WTC11 (cell line): ENCODE measurements around the gene ZNF514. TPM values are rescaled to one million over a fixed set of nuclear protein-coding genes. Genes with fewer than 3 reads are reported as not detected.
A peak's percentile ranks its signal among the peaks of the same experiment; 100 is the strongest.

Experiments
- ATF2 ChIP-seq: sonication (generic); formaldehyde crosslinking; IDR thresholded peaks from 2 replicates; pipeline ENCODE4 v1.8.1; 2022; ENCODE audit warnings: low read depth, missing genetic modification reagents, borderline replicate concordance
- CREB1 ChIP-seq: sonication (generic); formaldehyde crosslinking; IDR thresholded peaks from 2 replicates; pipeline ENCODE4 v1.8.0; 2023; ENCODE audit warnings: mild to moderate bottlenecking, missing genetic modification reagents
- ESRRA ChIP-seq: sonication (generic); formaldehyde crosslinking; IDR thresholded peaks from 2 replicates; pipeline ENCODE4 v1.8.1; 2022; ENCODE audit warnings: mild to moderate bottlenecking, missing genetic modification reagents, borderline replicate concordance
- FOXK1 ChIP-seq: sonication (generic); formaldehyde crosslinking; IDR thresholded peaks from 2 replicates; pipeline ENCODE4 v1.8.0; 2022; ENCODE audit warnings: mild to moderate bottlenecking, moderate library complexity, missing genetic modification reagents
- FOXP4 ChIP-seq: sonication (generic); formaldehyde crosslinking; IDR thresholded peaks from 2 replicates; pipeline ENCODE4 v1.8.0; 2022; ENCODE audit warnings: mild to moderate bottlenecking, missing genetic modification reagents
- GABPB1 ChIP-seq: sonication (generic); formaldehyde crosslinking; IDR thresholded peaks from 2 replicates; pipeline ENCODE4 v1.8.1; 2023; ENCODE audit warnings: mild to moderate bottlenecking, missing genetic modification reagents
- GTF2I ChIP-seq: fragments of 250-450 bp; sonication (Bioruptor Pico); conservative IDR thresholded peaks from 2 replicates; pipeline ENCODE4 v1.4.0; 2021; ENCODE audit warnings: mild to moderate bottlenecking
- HMGA2 ChIP-seq: fragments of 250-450 bp; sonication (Bioruptor Pico); IDR thresholded peaks from 2 replicates; pipeline ENCODE4 v1.4.0; 2021; ENCODE audit warnings: mild to moderate bottlenecking, moderate library complexity
- JAZF1 ChIP-seq: fragments of 250-450 bp; sonication (Bioruptor Pico); IDR thresholded peaks from 2 replicates; pipeline ENCODE4 v1.9.0; 2021; ENCODE audit warnings: moderate library complexity, mild to moderate bottlenecking, inconsistent platforms
- JUN ChIP-seq: sonication (generic); formaldehyde crosslinking; IDR thresholded peaks from 2 replicates; pipeline ENCODE4 v1.8.0; 2023; ENCODE audit warnings: mild to moderate bottlenecking, missing genetic modification reagents
- KAT7 ChIP-seq: sonication (generic); formaldehyde crosslinking; IDR thresholded peaks from 2 replicates; pipeline ENCODE4 v1.8.1; 2023; ENCODE audit warnings: missing genetic modification reagents, mild to moderate bottlenecking, borderline replicate concordance
- MAX ChIP-seq: sonication (generic); formaldehyde crosslinking; IDR thresholded peaks from 2 replicates; pipeline ENCODE4 v1.8.0; 2022; ENCODE audit warnings: mild to moderate bottlenecking, missing genetic modification reagents
- NFE2L1 ChIP-seq: sonication (generic); formaldehyde crosslinking; IDR thresholded peaks from 2 replicates; pipeline ENCODE4 v1.8.1; 2023; ENCODE audit warnings: missing genetic modification reagents
- NR3C1 ChIP-seq: sonication (generic); formaldehyde crosslinking; conservative IDR thresholded peaks from 2 replicates; pipeline ENCODE4 v1.8.1; 2023; ENCODE audit warnings: low read depth, mild to moderate bottlenecking, missing genetic modification reagents
- TEAD1 ChIP-seq: sonication (generic); formaldehyde crosslinking; IDR thresholded peaks from 2 replicates; pipeline ENCODE4 v1.8.0; 2022; ENCODE audit warnings: mild to moderate bottlenecking, missing genetic modification reagents
- ZBTB21 ChIP-seq: sonication (generic); formaldehyde crosslinking; IDR thresholded peaks from 2 replicates; pipeline ENCODE4 v1.8.1; 2023; ENCODE audit warnings: mild to moderate bottlenecking, missing genetic modification reagents, borderline replicate concordance
- ZNF219 ChIP-seq: sonication (generic); formaldehyde crosslinking; IDR thresholded peaks from 2 replicates; pipeline ENCODE4 v1.8.0; 2023; ENCODE audit warnings: missing genetic modification reagents, mild to moderate bottlenecking, borderline replicate concordance
- total RNA-seq: library from RNA; stranded (reverse); gene quantifications from 3 replicates; pipeline ENCODE4 v1.2.3, GENCODE V29; 2021
- TF ChIP-seq, protein P1 (sequence below): fragments of 250-450 bp; sonication (Bioruptor Pico); IDR thresholded peaks from 2 replicates; pipeline ENCODE4 v1.9.0; 2021; ENCODE audit warnings: mild to moderate bottlenecking, borderline replicate concordance
- TF ChIP-seq, protein P2 (sequence below): sonication (generic); formaldehyde crosslinking; IDR thresholded peaks from 2 replicates; pipeline ENCODE4 v1.8.0; 2023; ENCODE audit warnings: missing genetic modification reagents
- TF ChIP-seq, protein P3 (sequence below): sonication (generic); formaldehyde crosslinking; IDR thresholded peaks from 2 replicates; pipeline ENCODE4 v1.8.1; 2023; ENCODE audit warnings: mild to moderate bottlenecking, missing genetic modification reagents

ZNF514 gene
- total RNA-seq, 1 experiment from 2014 or later: 19.3 TPM

DNA sequence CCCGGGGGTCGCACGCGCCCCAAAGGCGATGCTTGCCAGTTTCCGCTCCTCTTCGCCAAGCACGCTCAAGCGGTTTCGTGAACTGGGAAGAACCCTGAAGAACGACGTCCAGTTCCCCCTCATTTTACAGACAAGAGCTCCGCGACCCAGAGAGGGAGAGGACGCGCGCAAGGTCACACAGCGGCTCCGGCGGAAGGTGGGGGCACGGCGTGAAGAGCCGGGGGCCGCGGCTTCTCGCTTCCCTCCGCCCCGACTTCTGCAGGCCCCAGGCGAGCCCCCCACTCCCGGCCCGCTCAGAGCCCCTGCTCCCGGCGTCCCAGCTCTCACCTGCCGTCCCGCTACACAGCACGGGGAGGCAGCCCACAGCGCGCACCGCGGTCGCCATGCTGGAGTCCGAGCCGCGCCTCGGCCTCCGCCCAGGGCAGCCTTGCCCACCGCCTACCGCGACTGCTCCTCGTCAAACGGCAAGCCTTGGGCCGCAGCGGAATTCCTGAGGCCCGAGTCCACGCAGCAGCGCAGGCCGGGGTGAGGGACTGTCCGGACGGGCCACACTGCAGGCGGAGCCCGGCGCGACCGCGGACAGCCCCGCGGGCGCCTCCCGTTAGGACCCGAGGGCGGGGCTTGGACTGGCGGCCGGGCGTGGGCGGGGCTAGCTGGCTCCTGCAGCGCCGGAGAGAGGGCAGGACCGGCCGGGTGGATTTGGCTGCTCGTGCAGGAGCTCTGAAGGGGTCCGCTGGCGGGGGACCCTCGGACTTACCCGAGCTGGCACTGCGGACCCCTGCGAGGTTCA lies 38.0 kb downstream of the ZNF514 start, which contains the start of gene MRPS5 (continued):
- TF ChIP-seq, protein P1, sequence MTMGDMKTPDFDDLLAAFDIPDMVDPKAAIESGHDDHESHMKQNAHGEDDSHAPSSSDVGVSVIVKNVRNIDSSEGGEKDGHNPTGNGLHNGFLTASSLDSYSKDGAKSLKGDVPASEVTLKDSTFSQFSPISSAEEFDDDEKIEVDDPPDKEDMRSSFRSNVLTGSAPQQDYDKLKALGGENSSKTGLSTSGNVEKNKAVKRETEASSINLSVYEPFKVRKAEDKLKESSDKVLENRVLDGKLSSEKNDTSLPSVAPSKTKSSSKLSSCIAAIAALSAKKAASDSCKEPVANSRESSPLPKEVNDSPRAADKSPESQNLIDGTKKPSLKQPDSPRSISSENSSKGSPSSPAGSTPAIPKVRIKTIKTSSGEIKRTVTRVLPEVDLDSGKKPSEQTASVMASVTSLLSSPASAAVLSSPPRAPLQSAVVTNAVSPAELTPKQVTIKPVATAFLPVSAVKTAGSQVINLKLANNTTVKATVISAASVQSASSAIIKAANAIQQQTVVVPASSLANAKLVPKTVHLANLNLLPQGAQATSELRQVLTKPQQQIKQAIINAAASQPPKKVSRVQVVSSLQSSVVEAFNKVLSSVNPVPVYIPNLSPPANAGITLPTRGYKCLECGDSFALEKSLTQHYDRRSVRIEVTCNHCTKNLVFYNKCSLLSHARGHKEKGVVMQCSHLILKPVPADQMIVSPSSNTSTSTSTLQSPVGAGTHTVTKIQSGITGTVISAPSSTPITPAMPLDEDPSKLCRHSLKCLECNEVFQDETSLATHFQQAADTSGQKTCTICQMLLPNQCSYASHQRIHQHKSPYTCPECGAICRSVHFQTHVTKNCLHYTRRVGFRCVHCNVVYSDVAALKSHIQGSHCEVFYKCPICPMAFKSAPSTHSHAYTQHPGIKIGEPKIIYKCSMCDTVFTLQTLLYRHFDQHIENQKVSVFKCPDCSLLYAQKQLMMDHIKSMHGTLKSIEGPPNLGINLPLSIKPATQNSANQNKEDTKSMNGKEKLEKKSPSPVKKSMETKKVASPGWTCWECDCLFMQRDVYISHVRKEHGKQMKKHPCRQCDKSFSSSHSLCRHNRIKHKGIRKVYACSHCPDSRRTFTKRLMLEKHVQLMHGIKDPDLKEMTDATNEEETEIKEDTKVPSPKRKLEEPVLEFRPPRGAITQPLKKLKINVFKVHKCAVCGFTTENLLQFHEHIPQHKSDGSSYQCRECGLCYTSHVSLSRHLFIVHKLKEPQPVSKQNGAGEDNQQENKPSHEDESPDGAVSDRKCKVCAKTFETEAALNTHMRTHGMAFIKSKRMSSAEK (CRISPR knock-in tag): no peak
- TF ChIP-seq JAZF1 (CRISPR knock-in tag): no peak
- peak; percentile 88; the same call in 1 of the 2 replicates for TF ChIP-seq FOXP4 (CRISPR knock-in tag)
- TF ChIP-seq, protein P2, sequence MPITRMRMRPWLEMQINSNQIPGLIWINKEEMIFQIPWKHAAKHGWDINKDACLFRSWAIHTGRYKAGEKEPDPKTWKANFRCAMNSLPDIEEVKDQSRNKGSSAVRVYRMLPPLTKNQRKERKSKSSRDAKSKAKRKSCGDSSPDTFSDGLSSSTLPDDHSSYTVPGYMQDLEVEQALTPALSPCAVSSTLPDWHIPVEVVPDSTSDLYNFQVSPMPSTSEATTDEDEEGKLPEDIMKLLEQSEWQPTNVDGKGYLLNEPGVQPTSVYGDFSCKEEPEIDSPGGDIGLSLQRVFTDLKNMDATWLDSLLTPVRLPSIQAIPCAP: peak; percentile 62
- TF ChIP-seq MAX (CRISPR knock-in tag): peak; percentile 65
- TF ChIP-seq, protein P3, sequence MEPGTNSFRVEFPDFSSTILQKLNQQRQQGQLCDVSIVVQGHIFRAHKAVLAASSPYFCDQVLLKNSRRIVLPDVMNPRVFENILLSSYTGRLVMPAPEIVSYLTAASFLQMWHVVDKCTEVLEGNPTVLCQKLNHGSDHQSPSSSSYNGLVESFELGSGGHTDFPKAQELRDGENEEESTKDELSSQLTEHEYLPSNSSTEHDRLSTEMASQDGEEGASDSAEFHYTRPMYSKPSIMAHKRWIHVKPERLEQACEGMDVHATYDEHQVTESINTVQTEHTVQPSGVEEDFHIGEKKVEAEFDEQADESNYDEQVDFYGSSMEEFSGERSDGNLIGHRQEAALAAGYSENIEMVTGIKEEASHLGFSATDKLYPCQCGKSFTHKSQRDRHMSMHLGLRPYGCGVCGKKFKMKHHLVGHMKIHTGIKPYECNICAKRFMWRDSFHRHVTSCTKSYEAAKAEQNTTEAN (CRISPR knock-in tag): 0 out of 2 replicates have a peak, but pooled peaks have one; percentile 69
- peak; percentile 82; the same call in 1 of the 2 replicates for TF ChIP-seq KAT7 (CRISPR knock-in tag)
- TF ChIP-seq GABPB1 (CRISPR knock-in tag): peak; percentile 80
- peak; percentile 87 for TF ChIP-seq GTF2I (CRISPR knock-in tag)
- TF ChIP-seq HMGA2: no peak
- TF ChIP-seq ZNF219: 0 out of 2 replicates have a peak, but pooled peaks have one; percentile 47
- no peak for TF ChIP-seq ATF2
- TF ChIP-seq NR3C1: no peak
- no peak for TF ChIP-seq CREB1 (CRISPR knock-in tag)
- TF ChIP-seq TEAD1 (CRISPR knock-in tag): peak; percentile 80; the same call in 1 of the 2 replicates
- TF ChIP-seq FOXK1 (CRISPR knock-in tag): peak; percentile 46; the same call in 1 of the 2 replicates
- peak; percentile 77; the same call in 1 of the 2 replicates for TF ChIP-seq ESRRA (CRISPR knock-in tag)
- peak; percentile 81; the same call in 1 of the 2 replicates for TF ChIP-seq JUN (CRISPR knock-in tag)
- peak; percentile 23; the same call in 1 of the 2 replicates for TF ChIP-seq NFE2L1 (CRISPR knock-in tag)
- TF ChIP-seq ZBTB21 (CRISPR knock-in tag): no peak
